ENCODE results near the gene GPR17.

GPR17 gene

GRCh38 chr2:127695491-127696472 is 49.8 kb downstream of the GPR17 start:
- DNase-seq = peak in 1 of 2 donors; percentile 54

DNA sequence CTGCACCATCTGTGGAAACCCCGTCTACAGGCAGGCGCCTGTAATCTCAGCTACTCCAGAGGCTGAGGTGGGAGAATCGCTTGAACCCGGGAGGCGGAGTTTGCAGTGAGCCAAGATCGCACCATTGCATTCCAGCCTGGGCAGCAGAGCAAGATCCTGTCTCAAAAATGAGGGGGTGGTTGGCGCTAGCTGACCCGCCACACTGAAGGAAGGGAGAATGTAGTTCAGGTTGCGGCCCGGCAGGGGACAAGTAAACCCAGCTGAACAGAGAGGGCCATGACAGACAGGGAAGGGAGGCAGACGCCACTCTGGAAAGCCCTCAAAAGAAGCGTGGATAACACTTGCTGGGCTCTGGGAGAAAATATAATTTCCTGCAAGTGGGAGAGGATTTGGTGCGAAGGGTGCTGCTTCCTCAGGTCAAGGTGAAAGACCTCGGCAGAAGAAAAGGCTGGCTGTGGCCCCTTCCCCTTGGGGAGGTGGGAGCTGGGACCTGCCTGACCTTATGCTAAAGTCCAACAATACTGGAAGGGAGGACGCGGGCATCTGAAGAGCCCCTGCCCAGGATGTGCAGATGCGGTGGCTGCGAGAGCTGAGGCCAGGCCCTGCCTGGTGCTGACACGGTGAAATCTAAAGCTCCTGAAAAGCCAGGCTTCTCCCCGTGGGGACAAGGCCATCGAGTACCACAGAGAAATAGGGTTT is 51.7 kb downstream of the GPR17 start:
- no peak for DNase-seq

DNA sequence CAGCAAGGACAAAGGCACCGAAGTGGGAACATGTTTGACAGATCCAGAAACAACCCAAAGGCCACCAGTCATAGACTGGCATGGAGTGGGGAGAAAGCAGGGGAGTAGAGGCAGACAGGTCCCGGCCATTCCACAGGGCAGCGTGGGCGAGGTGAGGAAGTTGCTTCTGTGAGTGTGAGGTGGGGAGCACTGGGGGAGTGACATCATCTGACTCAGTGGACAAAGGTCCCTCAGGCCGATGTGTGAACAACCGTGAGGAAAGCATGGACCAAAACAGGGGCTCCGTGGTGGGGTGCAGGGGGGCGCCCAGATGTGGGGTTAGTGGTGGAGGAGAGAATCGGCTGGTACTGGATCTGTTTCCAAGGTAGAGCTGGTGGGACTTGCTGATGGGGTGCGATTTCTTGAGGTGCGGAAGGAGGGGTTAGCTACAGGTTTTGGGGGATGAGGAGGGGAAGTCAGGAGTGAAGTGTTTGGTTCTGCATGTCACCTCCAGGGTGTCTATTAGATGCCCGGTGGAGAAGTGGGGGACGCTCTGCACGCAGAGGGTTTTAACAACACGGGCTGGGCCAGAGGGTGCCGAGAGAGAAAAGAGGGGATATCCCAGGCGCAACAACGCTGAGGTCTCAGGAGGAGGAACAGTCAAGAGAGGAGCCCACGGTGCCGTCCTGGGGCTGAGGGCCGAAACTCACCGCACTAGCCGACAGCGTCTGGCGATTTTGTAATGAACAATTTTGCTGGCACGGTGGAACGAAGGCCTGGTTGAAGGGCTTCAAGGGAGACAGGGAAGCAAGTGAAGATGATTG is 52.8 kb downstream of the GPR17 start:
- DNase-seq = no peak

DNA sequence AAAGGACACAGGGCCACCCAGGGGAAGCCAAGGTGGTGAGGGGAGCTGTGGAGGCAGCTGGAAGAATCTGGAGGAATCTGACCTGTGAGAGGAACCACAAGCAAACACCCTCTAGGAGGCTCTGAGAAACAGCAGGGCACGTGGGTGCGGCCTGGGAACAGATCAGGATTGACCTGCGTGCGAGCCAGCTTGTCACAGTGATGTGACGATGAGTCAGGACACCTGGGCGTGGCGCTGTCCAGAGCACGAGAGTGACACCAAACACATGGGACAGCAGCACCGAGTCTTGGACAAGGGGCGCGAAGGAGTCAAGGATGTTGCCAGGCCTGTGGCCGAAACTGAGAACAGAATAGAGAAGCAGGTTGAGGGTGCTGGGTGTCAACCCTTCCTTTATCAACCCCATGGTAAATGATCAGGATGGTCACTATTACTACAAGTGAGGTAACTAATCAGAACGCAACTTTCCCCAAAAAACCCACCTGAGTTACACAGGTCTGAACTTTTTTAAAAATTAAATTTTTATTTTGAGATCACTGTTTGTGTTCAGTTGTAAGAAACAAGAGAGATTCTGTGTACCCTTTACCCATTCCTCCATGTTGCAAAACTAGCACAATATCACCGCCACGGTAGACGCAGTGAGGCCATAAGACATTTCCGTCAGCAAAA is 54.7 kb downstream of the GPR17 start:
- DNase-seq = peak; percentile 40 to 88

- peak; percentile 91 to 92 for DNase-seq
Observed at GRCh38 chr2:127701193-127701650, 55.3 kb downstream of the GPR17 start, which contains the start of gene SFT2D3. SFT2D3 (plus strand) TSS chr2:127701497; CDS start chr2:127701529, 32 bp downstream.

- peak; percentile 81 to 83 for DNase-seq
Observed at GRCh38 chr2:127701651-127702394, 55.9 kb downstream of the GPR17 start.
